ENCODE data around the gene DNAJC5. TPM values are rescaled to one million over a fixed set of nuclear protein-coding genes. Genes with fewer than 3 reads are reported as not detected.

DNAJC5 gene
- total and polyA plus RNA-seq, 9 of the 15 experiments (the other 6 are each of a cell fraction or from before 2014, with no cell fraction given): 0.95 to 42.8 (median 23.4) TPM

DNA sequence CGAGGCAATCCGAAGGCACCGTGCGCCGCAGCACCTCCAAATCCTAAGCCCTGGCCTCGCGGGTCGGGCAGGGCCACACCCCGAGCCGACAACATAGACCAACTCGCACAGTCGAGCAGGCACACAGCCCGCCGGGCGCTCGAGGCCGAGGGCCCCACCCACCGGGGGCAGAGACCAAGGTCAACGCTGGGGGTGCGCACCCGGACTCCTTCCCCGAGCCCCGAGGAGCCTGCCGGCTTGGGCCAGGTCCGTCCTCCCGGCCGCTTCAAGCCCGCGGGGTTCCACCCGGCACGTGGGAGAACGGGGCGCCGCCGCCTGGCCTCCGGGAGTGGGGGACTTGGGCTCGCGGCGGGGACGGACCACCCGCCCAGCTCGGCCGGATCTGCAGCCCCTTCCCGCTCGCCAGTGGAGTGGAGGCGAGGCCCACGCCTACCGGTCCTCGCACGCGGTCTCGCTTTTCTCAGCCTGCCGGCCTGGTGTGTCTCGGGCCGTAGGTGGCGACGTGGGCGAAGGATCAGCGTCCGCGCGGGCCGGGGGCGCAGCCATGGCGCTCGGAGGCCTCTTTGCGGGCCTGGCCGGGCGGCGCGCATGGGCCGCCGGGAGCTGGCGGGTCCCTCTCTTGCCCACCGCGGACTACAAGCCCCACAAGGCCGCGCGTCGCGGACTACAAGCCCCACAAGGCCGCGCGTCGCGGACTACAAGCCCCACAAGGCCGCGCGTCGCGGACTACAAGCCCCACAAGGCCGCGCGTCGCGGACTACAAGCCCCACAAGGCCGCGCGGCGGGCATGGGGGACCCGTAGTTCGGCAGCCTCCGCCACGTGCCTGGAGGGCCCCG is 61.1 kb downstream of the DNAJC5 start, which contains the start of gene UCKL1 (continued):
- TF ChIP-seq NR2C2 (CRISPR knock-in tag; IDR thresholded peaks at IDR 0.05): peak; percentile 72; the same call in 1 of the 2 replicates
- peak; percentile 94 for TF ChIP-seq NR2C2 (tag; IDR thresholded peaks at IDR 0.05)
- TF ChIP-seq POLR2AphosphoS2 (IDR thresholded peaks at IDR 0.05; ENCODE audit: low read length): peak; percentile 81; the same call in 1 of the 2 replicates
- TF ChIP-seq GTF2F1 (IDR thresholded peaks at IDR 0.05; ENCODE audit: low read depth, low read length): no peak
- no peak for TF ChIP-seq ZNF436 (CRISPR knock-in tag; IDR thresholded peaks at IDR 0.05)
- TF ChIP-seq, protein P1, sequence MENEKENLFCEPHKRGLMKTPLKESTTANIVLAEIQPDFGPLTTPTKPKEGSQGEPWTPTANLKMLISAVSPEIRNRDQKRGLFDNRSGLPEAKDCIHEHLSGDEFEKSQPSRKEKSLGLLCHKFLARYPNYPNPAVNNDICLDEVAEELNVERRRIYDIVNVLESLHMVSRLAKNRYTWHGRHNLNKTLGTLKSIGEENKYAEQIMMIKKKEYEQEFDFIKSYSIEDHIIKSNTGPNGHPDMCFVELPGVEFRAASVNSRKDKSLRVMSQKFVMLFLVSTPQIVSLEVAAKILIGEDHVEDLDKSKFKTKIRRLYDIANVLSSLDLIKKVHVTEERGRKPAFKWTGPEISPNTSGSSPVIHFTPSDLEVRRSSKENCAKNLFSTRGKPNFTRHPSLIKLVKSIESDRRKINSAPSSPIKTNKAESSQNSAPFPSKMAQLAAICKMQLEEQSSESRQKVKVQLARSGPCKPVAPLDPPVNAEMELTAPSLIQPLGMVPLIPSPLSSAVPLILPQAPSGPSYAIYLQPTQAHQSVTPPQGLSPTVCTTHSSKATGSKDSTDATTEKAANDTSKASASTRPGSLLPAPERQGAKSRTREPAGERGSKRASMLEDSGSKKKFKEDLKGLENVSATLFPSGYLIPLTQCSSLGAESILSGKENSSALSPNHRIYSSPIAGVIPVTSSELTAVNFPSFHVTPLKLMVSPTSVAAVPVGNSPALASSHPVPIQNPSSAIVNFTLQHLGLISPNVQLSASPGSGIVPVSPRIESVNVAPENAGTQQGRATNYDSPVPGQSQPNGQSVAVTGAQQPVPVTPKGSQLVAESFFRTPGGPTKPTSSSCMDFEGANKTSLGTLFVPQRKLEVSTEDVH (IDR thresholded peaks at IDR 0.05; ENCODE audit: low read depth, partially characterized antibody): no peak
- TF ChIP-seq, protein P2, sequence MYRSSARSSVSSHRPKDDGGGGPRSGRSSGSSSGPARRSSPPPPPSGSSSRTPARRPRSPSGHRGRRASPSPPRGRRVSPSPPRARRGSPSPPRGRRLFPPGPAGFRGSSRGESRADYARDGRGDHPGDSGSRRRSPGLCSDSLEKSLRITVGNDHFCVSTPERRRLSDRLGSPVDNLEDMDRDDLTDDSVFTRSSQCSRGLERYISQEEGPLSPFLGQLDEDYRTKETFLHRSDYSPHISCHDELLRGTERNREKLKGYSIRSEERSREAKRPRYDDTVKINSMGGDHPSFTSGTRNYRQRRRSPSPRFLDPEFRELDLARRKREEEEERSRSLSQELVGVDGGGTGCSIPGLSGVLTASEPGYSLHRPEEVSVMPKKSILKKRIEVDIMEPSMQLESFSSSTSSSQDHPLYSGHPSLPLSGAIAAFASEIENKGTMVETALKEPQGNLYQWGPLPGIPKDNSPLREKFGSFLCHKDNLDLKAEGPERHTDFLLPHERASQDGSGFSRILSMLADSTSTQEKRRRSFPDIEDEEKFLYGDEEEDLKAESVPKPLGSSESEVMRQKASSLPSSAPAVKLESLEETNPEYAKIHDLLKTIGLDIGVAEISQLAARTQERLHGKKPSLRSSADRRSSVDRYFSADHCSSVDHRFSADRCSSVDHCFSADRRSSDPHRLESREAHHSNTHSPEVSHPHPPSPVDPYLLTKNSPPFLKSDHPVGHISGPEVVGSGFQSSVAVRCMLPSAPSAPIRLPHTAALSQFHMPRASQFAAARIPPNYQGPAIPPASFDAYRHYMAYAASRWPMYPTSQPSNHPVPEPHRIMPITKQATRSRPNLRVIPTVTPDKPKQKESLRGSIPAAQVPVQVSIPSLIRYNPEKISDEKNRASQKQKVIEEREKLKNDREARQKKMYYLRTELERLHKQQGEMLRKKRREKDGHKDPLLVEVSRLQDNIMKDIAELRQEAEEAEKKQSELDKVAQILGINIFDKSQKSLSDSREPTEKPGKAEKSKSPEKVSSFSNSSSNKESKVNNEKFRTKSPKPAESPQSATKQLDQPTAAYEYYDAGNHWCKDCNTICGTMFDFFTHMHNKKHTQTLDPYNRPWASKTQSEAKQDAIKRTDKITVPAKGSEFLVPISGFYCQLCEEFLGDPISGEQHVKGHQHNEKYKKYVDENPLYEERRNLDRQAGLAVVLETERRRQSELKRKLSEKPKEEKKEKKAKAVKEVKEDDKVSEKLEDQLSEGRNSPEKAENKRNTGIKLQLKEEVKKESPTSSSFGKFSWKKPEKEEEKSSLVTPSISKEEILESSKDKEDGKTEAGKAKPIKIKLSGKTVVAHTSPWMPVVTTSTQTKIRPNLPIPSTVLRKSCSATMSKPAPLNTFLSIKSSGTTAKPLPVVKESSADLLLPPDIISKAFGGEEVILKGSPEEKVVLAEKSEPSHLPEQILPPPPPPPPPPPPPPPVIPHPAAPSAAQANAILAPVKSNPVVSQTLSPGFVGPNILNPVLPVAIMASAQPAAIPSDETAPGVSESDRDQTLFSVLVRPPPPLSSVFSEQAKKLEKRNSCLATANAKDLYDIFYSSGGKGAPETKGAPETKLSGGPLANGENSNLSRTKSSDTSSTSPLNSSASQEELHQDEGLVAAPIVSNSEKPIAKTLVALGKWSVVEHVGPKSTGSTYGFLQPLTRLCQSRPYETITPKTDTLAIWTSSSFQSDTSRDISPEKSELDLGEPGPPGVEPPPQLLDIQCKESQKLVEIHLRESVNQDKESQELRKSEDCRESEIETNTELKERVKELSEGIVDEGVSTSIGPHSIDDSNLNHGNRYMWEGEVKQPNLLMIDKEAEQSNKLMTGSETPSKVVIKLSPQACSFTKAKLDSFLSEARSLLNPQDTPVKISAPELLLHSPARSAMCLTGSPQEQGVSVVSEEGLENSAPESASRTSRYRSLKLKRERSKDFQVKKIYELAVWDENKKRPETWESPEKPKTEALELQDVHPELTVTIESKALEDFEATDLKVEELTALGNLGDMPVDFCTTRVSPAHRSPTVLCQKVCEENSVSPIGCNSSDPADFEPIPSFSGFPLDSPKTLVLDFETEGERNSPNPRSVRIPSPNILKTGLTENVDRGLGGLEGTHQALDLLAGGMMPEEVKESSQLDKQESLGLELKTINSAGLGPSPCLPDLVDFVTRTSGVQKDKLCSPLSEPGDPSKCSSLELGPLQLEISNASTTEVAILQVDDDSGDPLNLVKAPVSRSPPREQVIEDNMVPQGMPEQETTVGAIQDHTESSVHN (IDR thresholded peaks at IDR 0.05; ENCODE audit: borderline replicate concordance in 1 of 2, low read depth in 1 of 2): no peak
- no peak for TF ChIP-seq ZNF217 (CRISPR knock-in tag; IDR thresholded peaks at IDR 0.05)
- TF ChIP-seq MLX (CRISPR knock-in tag; conservative IDR thresholded peaks at IDR 0.05): 0 out of 4 replicates have a peak, but pooled peaks of 1 of the 2 experiments have one; percentile 69
- TF ChIP-seq, protein P3, sequence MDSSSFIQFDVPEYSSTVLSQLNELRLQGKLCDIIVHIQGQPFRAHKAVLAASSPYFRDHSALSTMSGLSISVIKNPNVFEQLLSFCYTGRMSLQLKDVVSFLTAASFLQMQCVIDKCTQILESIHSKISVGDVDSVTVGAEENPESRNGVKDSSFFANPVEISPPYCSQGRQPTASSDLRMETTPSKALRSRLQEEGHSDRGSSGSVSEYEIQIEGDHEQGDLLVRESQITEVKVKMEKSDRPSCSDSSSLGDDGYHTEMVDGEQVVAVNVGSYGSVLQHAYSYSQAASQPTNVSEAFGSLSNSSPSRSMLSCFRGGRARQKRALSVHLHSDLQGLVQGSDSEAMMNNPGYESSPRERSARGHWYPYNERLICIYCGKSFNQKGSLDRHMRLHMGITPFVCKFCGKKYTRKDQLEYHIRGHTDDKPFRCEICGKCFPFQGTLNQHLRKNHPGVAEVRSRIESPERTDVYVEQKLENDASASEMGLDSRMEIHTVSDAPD (CRISPR knock-in tag; IDR thresholded peaks at IDR 0.05): no peak
- no peak for TF ChIP-seq CREBBP (IDR thresholded peaks at IDR 0.05; ENCODE audit: low read depth, low read length)
- TF ChIP-seq CHD1 (IDR thresholded peaks at IDR 0.05; ENCODE audit: low read length): no peak
- no peak for TF ChIP-seq TCFL5 (CRISPR knock-in tag; conservative IDR thresholded peaks at IDR 0.05)
